ENCODE measurements around the gene NRTN.
A peak's percentile ranks its signal among the peaks of the same experiment; 100 is the strongest.

The NRTN gene

DNA sequence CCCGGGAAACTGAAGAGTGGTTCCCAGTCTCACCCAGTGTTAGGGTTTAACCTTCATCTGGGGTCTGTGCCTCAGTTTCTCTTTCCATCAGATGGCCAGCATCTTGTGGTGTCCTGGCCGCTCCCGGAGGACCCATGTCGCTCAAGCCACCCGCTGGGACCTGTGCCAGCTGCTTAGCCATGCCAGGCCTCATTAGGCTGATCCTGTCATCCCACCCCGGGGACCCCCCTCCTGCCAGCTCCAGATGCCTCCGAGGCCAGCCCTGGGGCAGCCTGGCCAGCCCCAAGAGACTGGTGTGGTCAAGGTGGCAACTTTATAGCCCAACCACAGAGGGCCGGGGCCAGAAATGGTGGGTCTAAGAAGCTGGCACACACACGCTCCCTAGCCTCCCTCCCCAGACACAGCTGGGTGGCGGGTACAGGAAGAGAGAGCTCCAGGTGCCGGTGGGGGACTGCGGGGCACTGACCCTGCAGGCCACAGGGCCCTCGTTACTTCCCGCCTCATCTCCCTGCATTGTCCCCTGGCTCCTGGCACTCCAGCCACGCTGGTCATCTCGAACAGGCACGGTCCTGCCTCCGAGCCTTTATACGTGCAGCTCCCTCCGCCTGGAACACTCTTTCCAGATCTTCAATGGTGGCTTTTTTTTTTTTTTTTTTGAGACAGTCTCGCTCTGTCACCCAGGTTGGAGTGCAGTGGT lies 3.4 kb downstream of the NRTN start:
- DNase-seq, result no peak
- no peak overlapping the region for H4K12ac ChIP-seq (ENCODE audit: low read depth, low read length)
- no peak overlapping the region for H3K4me2 ChIP-seq (ENCODE audit: low read length)
- H3K14ac ChIP-seq (ENCODE audit: low read length), result no peak overlapping the region
- no CpG with 5 or more reads among the region's 21 CpGs for WGBS (ENCODE audit: extremely low coverage, insufficient coverage, insufficient read length)
- H3K27ac ChIP-seq (ENCODE audit: low read depth, low read length), result no peak overlapping the region
- H3K4me3 ChIP-seq (ENCODE audit: low read depth, low read length), result no peak overlapping the region
- H2AK5ac ChIP-seq (ENCODE audit: low read length), result no peak overlapping the region
- H3K36me3 ChIP-seq (ENCODE audit: control insufficient read depth in 1 of 2, insufficient read depth in 2 of 2, low read length in 2 of 2), result no peaks in the 10 kb centered on the region
- H4K91ac ChIP-seq (ENCODE audit: low read depth, low read length), result no peak overlapping the region
- no peaks in the 10 kb centered on the region for H3K79me1 ChIP-seq (ENCODE audit: low read length)
- H3K18ac ChIP-seq (ENCODE audit: low read length), result no peak overlapping the region
- H3K9me3 ChIP-seq (ENCODE audit: insufficient read depth, low read depth, low read length), result no peaks in the 10 kb centered on the region
- no peak overlapping the region for H2AFZ ChIP-seq (ENCODE audit: insufficient read depth, low read length, poor library complexity)
- no peak overlapping the region for H2BK12ac ChIP-seq (ENCODE audit: low read length)
- H3K27me3 ChIP-seq (ENCODE audit: insufficient read depth, low read length), result peaks cover 5% of the 10 kb centered on the region
- H4K8ac ChIP-seq (ENCODE audit: low read depth, low read length), result no peak overlapping the region
- no peak overlapping the region for H3K9ac ChIP-seq (ENCODE audit: low read length)
- no peak overlapping the region for H3K23ac ChIP-seq (ENCODE audit: low read length)
- no peaks in the 10 kb centered on the region for H3K79me2 ChIP-seq (ENCODE audit: control insufficient read depth, insufficient read depth, low read length, poor library complexity)
- H3K4me1 ChIP-seq (ENCODE audit: control insufficient read depth in 1 of 2, insufficient read depth in 2 of 2, low read length in 2 of 2), result peaks cover 5 to 7% of the 10 kb centered on the region in 2 experiments
- no peak overlapping the region for H3K4ac ChIP-seq (ENCODE audit: low read depth, low read length)
- no peak overlapping the region for H2BK120ac ChIP-seq (ENCODE audit: insufficient read depth, low read length, poor library complexity)
- H2BK5ac ChIP-seq (ENCODE audit: low read depth, low read length, poor library complexity), result no peak overlapping the region

DNA sequence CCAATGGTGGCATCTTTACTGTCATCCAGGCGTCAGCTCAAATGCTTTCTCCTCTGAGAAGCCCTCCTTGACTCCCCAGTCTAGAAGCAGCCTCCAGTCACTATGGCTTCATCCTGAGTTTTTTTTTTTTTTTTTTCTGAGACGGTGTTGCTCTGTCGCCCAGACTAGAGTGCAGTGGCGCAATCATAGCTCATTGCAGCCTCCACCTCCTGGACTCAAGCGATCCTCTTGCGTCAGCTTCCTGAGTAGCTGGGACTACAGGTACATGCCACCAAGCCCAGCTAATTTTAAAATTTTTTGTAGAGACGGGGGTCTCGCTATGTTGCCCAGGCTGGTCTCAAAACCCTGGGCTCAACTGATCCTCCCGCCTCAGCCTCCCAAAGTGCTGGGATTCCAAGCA lies 4.2 kb downstream of the NRTN start:
- Histone ChIP-seq H4K91ac (ENCODE audit: low read depth, low read length) (peak overlapping the region; percentile 34), H3K23ac (ENCODE audit: low read length) (no peak overlapping the region), H3K27ac (ENCODE audit: low read depth, low read length) (no peak overlapping the region), H3K79me2 (ENCODE audit: control insufficient read depth, insufficient read depth, low read length, poor library complexity) (no peaks in the 10 kb centered on the region), H3K79me1 (ENCODE audit: low read length) (no peaks in the 10 kb centered on the region), H3K36me3 (ENCODE audit: control insufficient read depth in 1 of 2, insufficient read depth in 2 of 2, low read length in 2 of 2) (no peaks in the 10 kb centered on the region), H2BK12ac (ENCODE audit: low read length) (no peak overlapping the region), H2AK5ac (ENCODE audit: low read length) (no peak overlapping the region), H4K8ac (ENCODE audit: low read depth, low read length) (no peak overlapping the region), H3K18ac (ENCODE audit: low read length) (no peak overlapping the region), H3K4me3 (ENCODE audit: low read depth, low read length) (no peak overlapping the region), H2BK5ac (ENCODE audit: low read depth, low read length, poor library complexity) (no peak overlapping the region), H3K9me3 (ENCODE audit: insufficient read depth, low read depth, low read length) (no peaks in the 10 kb centered on the region), H3K4ac (ENCODE audit: low read depth, low read length) (no peak overlapping the region), H2AFZ (ENCODE audit: insufficient read depth, low read length, poor library complexity) (no peak overlapping the region), H3K4me1 (ENCODE audit: control insufficient read depth in 1 of 2, insufficient read depth in 2 of 2, low read length in 2 of 2) (peaks cover 0 to 2% of the 10 kb centered on the region in 2 experiments), H3K14ac (ENCODE audit: low read length) (no peak overlapping the region), H3K9ac (ENCODE audit: low read length) (no peak overlapping the region), H4K12ac (ENCODE audit: low read depth, low read length) (no peak overlapping the region), H3K27me3 (ENCODE audit: insufficient read depth, low read length) (peaks cover 5% of the 10 kb centered on the region), H3K4me2 (ENCODE audit: low read length) (no peak overlapping the region), H2BK120ac (ENCODE audit: insufficient read depth, low read length, poor library complexity) (no peak overlapping the region)
- DNase-seq, result peak in 1 of 2 donors; percentile 37
- WGBS (ENCODE audit: extremely low coverage, insufficient coverage, insufficient read length), result no CpG with 5 or more reads among the region's 9 CpGs

DNA sequence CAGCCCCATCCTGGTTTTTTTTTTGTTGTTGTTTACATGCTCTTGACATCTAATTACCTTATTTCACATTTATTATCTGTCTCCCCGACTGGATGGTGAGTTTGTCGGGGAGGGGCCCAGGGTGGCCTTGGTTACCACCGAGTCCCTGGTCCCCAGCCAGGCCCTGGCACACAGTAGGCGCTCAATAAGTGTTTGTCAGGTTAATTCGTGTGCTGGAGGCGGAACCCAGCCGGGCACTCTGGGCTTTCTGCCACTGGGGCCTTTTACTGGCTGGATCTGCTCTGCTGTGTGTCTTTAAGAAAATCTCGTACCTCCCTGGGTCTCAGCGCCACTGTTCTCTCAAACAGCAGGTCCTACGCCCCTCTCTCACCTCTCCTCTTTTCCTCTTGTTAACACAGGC lies 4.6 kb downstream of the NRTN start:
- H3K23ac ChIP-seq (ENCODE audit: low read length), result no peak overlapping the region
- H3K4me3 ChIP-seq (ENCODE audit: low read depth, low read length), result no peak overlapping the region
- no CpG with 5 or more reads among the region's 10 CpGs for WGBS (ENCODE audit: extremely low coverage, insufficient coverage, insufficient read length)
- H4K8ac ChIP-seq (ENCODE audit: low read depth, low read length), result no peak overlapping the region
- no peak overlapping the region for H4K12ac ChIP-seq (ENCODE audit: low read depth, low read length)
- H3K18ac ChIP-seq (ENCODE audit: low read length), result no peak overlapping the region
- H4K91ac ChIP-seq (ENCODE audit: low read depth, low read length), result peak overlapping the region; percentile 34
- no peak overlapping the region for H2BK5ac ChIP-seq (ENCODE audit: low read depth, low read length, poor library complexity)
- no peaks in the 10 kb centered on the region for H3K79me2 ChIP-seq (ENCODE audit: control insufficient read depth, insufficient read depth, low read length, poor library complexity)
- H2BK120ac ChIP-seq (ENCODE audit: insufficient read depth, low read length, poor library complexity), result no peak overlapping the region
- no peaks in the 10 kb centered on the region for H3K36me3 ChIP-seq (ENCODE audit: control insufficient read depth in 1 of 2, insufficient read depth in 2 of 2, low read length in 2 of 2)
- no peak overlapping the region for H3K27ac ChIP-seq (ENCODE audit: low read depth, low read length)
- no peaks in the 10 kb centered on the region for H3K79me1 ChIP-seq (ENCODE audit: low read length)
- peaks cover 0 to 2% of the 10 kb centered on the region in 2 experiments for H3K4me1 ChIP-seq (ENCODE audit: control insufficient read depth in 1 of 2, insufficient read depth in 2 of 2, low read length in 2 of 2)
- no peak overlapping the region for H2BK12ac ChIP-seq (ENCODE audit: low read length)
- H3K4me2 ChIP-seq (ENCODE audit: low read length), result no peak overlapping the region
- no peaks in the 10 kb centered on the region for H3K9me3 ChIP-seq (ENCODE audit: insufficient read depth, low read depth, low read length)
- H3K9ac ChIP-seq (ENCODE audit: low read length), result no peak overlapping the region
- peaks cover 5% of the 10 kb centered on the region for H3K27me3 ChIP-seq (ENCODE audit: insufficient read depth, low read length)
- H3K4ac ChIP-seq (ENCODE audit: low read depth, low read length), result no peak overlapping the region
- H2AK5ac ChIP-seq (ENCODE audit: low read length), result no peak overlapping the region
- no peak overlapping the region for H3K14ac ChIP-seq (ENCODE audit: low read length)
- no peak for DNase-seq
- no peak overlapping the region for H2AFZ ChIP-seq (ENCODE audit: insufficient read depth, low read length, poor library complexity)

DNA sequence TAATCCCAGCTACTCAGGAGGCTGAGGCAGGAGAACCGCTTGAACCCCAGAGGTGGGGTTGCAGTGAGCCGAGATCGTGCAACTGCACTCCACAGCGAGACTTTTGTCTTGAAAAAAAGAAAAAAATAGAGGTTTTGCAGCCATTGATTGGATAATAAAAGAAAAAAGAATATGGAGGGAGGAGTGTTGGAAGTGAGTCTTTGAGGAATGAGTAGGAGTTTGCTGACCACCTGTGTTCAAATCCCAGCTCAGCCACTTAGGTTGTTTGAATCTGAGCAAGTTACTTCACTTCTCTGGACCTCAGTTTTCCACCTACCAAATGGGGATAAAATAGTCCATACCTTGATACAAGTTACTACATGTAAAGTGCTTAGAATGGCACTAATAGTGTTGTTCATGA lies 6.2 kb downstream of the NRTN start:
- WGBS (ENCODE audit: extremely low coverage, insufficient coverage, insufficient read length), result no CpG with 5 or more reads among the region's 4 CpGs

More for the DNA sequence above, 6.2 kb downstream of the NRTN start:
- no peak overlapping the region for H3K14ac ChIP-seq (ENCODE audit: low read length)
- H4K12ac ChIP-seq (ENCODE audit: low read depth, low read length), result no peak overlapping the region
- no peaks in the 10 kb centered on the region for H3K27me3 ChIP-seq (ENCODE audit: insufficient read depth, low read length)
- H2AFZ ChIP-seq (ENCODE audit: insufficient read depth, low read length, poor library complexity), result no peak overlapping the region
- no peaks in the 10 kb centered on the region for H3K9me3 ChIP-seq (ENCODE audit: insufficient read depth, low read depth, low read length)
- no peak overlapping the region for H2BK5ac ChIP-seq (ENCODE audit: low read depth, low read length, poor library complexity)
- no peak overlapping the region for H3K18ac ChIP-seq (ENCODE audit: low read length)
- H3K4me2 ChIP-seq (ENCODE audit: low read length), result no peak overlapping the region
- H3K9ac ChIP-seq (ENCODE audit: low read length), result no peak overlapping the region
- no peak overlapping the region for H3K27ac ChIP-seq (ENCODE audit: low read depth, low read length)
- no peaks in the 10 kb centered on the region for H3K36me3 ChIP-seq (ENCODE audit: control insufficient read depth in 1 of 2, insufficient read depth in 2 of 2, low read length in 2 of 2)
- H2BK12ac ChIP-seq (ENCODE audit: low read length), result no peak overlapping the region
- no peaks in the 10 kb centered on the region for H3K79me1 ChIP-seq (ENCODE audit: low read length)
- H4K8ac ChIP-seq (ENCODE audit: low read depth, low read length), result no peak overlapping the region
- no peak overlapping the region for H3K4me3 ChIP-seq (ENCODE audit: low read depth, low read length)
- H3K4me1 ChIP-seq (ENCODE audit: control insufficient read depth in 1 of 2, insufficient read depth in 2 of 2, low read length in 2 of 2), result no peaks in the 10 kb centered on the region
- H2BK120ac ChIP-seq (ENCODE audit: insufficient read depth, low read length, poor library complexity), result no peak overlapping the region
- H2AK5ac ChIP-seq (ENCODE audit: low read length), result no peak overlapping the region
- H3K4ac ChIP-seq (ENCODE audit: low read depth, low read length), result no peak overlapping the region
- H3K79me2 ChIP-seq (ENCODE audit: control insufficient read depth, insufficient read depth, low read length, poor library complexity), result no peaks in the 10 kb centered on the region
- DNase-seq, result no peak
- no peak overlapping the region for H3K23ac ChIP-seq (ENCODE audit: low read length)
- H4K91ac ChIP-seq (ENCODE audit: low read depth, low read length), result no peak overlapping the region
